ENCODE results near the gene SH3RF1.

GRCh38 chr4:169249214-169249973 lies 21.4 kb downstream of the SH3RF1 start:
- no peak for TF ChIP-seq CTCF (IDR thresholded peaks at IDR 0.05)
- TF ChIP-seq POLR2A (IDR thresholded peaks at IDR 0.05): no peak

Data from body of pancreas (tissue), 4 donors.